ENCODE measurements around the gene SDHB.

SDHB gene

GRCh38 chr1:17053685-17054410 lies at the start of gene SDHB:
Gene SDHB, minus strand, starts transcription at chr1:17054032. Its CDS starts 13 bp downstream, at chr1:17054019.
- DNase-seq (ENCODE audit: insufficient read length, low spot score) (peak; percentile 97), FAIRE-seq (peak; percentile 92)

- FAIRE-seq (no peak), DNase-seq (ENCODE audit: insufficient read length, low spot score) (no peak)
Observed at GRCh38 chr1:17102232-17102631, 48.4 kb upstream of the SDHB start.

GRCh38 chr1:17101261-17101660 lies 47.4 kb upstream of the SDHB start:
- FAIRE-seq (no peak), DNase-seq (ENCODE audit: insufficient read length, low spot score) (no peak)

GRCh38 chr1:17099616-17100340 lies 45.9 kb upstream of the SDHB start:
- FAIRE-seq (no peak), DNase-seq (ENCODE audit: insufficient read length, low spot score) (no peak)

DNA sequence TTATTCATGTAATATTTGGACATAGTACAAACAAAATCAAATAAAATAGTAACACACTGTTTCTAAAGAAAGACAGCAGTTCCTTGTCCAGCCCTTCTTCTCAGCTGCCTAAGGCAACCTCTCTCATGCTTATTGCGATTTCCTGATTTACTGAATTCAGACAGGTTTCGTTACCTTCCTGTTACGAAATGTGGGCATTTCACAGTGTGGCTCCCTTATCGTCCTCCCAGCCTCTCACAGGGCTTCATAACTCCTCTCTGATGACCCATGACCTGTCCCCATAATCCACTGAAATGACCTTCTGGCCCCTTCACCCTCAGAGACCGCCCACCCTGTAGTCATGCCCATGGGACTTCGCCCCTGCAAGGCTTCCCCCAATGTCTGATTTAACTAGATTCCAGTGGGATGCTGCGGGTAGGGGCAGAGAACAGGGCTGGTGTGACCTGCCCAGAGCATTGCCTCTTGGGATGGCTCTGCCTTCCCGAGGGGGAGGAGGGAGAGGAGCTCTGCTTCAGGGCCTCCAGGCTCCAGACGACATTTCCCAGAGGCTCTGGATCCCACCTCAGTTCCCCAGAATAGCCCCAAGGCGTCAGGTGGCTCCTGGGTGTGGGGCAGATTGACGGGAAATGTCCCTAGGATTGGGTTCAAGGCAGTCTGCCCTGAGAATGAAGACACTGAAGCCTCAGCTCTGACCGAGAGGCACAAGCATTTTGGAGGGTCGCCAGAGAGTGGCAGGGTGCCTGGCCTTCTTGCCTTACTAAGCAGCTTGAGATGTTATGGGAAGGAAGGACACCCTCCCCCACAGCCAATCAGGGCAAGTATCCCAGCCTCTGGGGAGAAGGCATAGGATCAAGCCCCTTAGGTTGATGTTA lies 44.9 kb upstream of the SDHB start:
- FAIRE-seq, result no peak
- DNase-seq (ENCODE audit: insufficient read length, low spot score), result no peak

DNA sequence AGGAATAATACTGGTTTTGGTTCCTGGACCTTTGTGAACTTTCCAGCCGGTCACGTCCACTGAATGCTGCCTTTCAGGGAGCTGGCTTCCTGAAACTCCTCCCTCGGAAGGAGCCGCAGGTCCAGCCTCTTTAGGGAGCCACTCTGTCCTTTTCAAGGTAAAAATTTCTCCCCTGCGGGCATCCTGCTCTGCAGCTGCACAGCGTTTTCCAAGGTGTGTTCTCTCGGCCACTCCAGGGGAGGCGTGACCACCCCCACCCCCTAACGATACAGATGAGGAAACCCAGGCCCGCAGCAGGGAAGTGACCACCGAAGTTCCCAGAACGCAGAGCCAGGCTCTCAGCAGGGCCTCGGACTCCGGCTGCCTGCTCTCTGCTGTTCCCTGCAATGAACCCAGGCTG lies 44.0 kb upstream of the SDHB start:
- FAIRE-seq (no peak), DNase-seq (ENCODE audit: insufficient read length, low spot score) (no peak)

- DNase-seq (ENCODE audit: insufficient read length, low spot score) (no peak), FAIRE-seq (no peak)
Observed at GRCh38 chr1:17097147-17097546, 43.3 kb upstream of the SDHB start.

GRCh38 chr1:17096584-17096983 lies 42.8 kb upstream of the SDHB start:
- DNase-seq (ENCODE audit: insufficient read length, low spot score), result no peak
- FAIRE-seq, result no peak

- DNase-seq (ENCODE audit: insufficient read length, low spot score), result no peak
- no peak for FAIRE-seq
Observed at GRCh38 chr1:17095141-17095540, 41.3 kb upstream of the SDHB start.

DNA sequence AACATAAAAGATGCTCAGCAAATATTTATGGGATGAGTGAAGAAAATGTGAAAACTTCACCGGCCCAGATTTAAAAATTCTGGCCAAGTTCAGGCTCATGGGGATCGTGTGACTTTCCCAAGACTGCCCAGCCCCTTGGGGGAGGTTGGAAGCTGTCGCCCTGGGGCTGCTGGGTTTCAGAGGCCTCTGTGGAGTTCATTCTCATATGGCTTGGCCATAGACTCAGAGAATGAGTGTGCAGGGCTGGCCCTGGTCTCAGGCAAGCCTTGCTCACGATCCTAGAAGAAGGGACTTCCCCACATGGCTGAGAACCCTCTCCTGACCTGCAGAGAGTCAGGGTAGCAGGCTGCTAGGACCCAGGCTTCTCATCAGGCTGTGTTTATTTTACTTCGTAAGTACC lies 40.8 kb upstream of the SDHB start:
- FAIRE-seq, result no peak

GRCh38 chr1:17093822-17094393 lies 40.1 kb upstream of the SDHB start:
- FAIRE-seq, result no peak
- no peak for DNase-seq (ENCODE audit: insufficient read length, low spot score)

More for the DNA sequence above, 40.8 kb upstream of the SDHB start:
- no peak for DNase-seq (ENCODE audit: insufficient read length, low spot score)

DNA sequence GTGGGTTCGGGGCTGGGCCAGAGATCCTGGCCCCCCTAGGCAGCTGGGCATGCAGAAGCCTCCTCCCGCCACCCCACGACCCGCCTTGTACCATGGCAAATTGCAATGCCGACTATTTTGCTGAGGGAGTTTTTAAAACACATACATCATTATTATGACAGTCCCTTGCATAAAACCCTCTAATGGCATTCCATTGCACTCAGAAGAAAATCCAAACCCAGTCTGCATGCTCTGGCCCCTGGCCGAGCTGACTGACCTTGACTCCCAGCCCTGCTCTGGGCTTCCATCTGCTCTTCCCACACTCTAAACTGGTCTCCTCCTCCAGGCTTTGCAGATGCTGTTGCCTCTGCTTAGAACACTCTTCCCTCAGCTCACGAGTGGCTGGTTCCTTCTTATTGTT lies 37.4 kb upstream of the SDHB start:
- no peak for FAIRE-seq

DNA sequence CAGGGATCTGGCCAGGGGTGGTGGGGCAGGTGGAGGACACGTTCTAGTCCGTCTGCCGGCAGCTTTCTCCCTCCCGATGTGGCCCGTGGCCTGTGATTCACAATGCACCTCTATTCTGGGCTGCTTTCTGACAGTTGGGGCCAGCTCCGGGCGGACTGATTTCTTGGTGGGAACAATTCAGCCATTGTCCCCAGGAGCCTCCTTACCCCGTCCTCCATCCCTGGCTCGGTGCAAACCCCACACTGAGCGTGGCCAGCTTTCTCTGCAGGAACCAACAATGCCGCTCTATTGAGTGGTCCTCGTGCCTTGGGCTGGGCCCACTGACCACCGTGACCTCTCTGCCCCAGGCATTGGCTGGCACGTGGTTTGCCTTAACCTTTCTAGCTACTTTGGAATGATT lies 35.7 kb upstream of the SDHB start:
- FAIRE-seq, result no peak
- no peak for DNase-seq (ENCODE audit: insufficient read length, low spot score)

More for the DNA sequence above, 37.4 kb upstream of the SDHB start:
- DNase-seq (ENCODE audit: insufficient read length, low spot score), result no peak

GRCh38 chr1:17086751-17087150 lies 32.9 kb upstream of the SDHB start:
- no peak for FAIRE-seq
- DNase-seq (ENCODE audit: insufficient read length, low spot score), result no peak

DNA sequence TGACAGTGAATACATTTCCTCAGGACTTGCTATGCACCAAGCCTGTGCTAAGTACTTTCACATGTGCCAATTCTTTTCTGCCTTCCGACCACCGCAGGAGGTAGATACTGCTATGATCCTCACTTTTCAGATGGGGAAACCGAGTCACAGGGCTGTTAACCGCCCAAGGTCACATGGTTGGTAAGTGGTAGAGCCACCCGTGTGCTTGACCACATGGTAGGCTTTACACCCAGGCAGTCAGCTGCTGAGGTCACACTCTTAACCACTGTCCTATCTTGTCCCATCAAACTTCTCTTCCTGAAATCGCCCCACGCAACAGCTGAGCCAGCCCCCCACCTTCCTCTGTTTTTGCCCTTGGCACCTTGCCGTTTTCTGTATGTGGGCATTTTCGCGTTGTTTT lies 31.0 kb upstream of the SDHB start:
- no peak for FAIRE-seq

DNA sequence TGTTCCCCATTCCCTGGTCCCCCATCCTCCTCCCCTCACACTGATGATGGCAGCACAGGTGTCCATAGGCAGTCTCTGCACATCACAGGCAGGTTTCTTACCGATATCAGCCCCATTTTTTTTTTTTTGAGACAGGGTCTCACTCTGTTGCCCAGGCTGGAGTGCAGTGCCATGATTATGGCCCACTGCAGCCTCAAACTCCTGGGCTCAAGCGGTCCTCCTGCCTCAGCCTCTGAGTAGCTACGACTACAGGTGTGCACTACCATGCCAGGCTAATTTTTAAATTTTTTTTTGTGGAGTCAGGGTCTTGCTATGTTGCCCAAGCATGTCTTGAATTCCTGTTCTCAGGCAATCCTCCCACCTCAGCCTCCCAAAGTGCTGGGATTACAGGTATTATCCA lies 28.9 kb upstream of the SDHB start:
- no peak for FAIRE-seq
- no peak for DNase-seq (ENCODE audit: insufficient read length, low spot score)

More for the DNA sequence above, 31.0 kb upstream of the SDHB start:
- DNase-seq (ENCODE audit: insufficient read length, low spot score), result no peak

- FAIRE-seq (no peak), DNase-seq (ENCODE audit: insufficient read length, low spot score) (no peak)
Observed at GRCh38 chr1:17081439-17081838, 27.6 kb upstream of the SDHB start.

- FAIRE-seq, result no peak
- DNase-seq (ENCODE audit: insufficient read length, low spot score), result no peak
Observed at GRCh38 chr1:17080880-17081279, 27.0 kb upstream of the SDHB start.

- no peak for DNase-seq (ENCODE audit: insufficient read length, low spot score)
Observed at GRCh38 chr1:17080085-17080759, 26.4 kb upstream of the SDHB start.

More at GRCh38 chr1:17080085-17080759, 26.4 kb upstream of the SDHB start:
- no peak for FAIRE-seq

Data from HTR-8/SVneo (cell line).